GM06990 (cell line): Measurements from ENCODE around the gene SCN4B.

Experiments used
- DNase-seq: peaks from one replicate; pipeline ENCODE4 v3.0.0-alpha.2; 2011; ENCODE audit not compliant: insufficient read length; ENCODE audit errors: extremely low read depth
- H3K27me3 ChIP-seq: replicated peaks from 2 replicates; pipeline ENCODE4 v1.6.0; 2011; ENCODE audit warnings: low read length; ENCODE audit not compliant: control insufficient read depth, insufficient read depth
- H3K36me3 ChIP-seq: 2 replicates; pipeline ENCODE4 v1.5.1; 2011; ENCODE audit warnings: low read length; ENCODE audit not compliant: control insufficient read depth, insufficient read depth
- H3K4me3 ChIP-seq: replicated peaks from 2 replicates; pipeline ENCODE4 v1.5.1; 2011; ENCODE audit warnings: low read depth, mild to moderate bottlenecking, control low read depth, low read length
- TF ChIP-seq, protein P1 (sequence below): IDR thresholded peaks from 2 replicates; pipeline ENCODE4 v1.5.1; 2011; ENCODE audit warnings: low read length, control low read depth, mild to moderate bottlenecking, inconsistent platforms; ENCODE audit not compliant: insufficient read depth, poor library complexity, severe bottlenecking

SCN4B gene

DNA sequence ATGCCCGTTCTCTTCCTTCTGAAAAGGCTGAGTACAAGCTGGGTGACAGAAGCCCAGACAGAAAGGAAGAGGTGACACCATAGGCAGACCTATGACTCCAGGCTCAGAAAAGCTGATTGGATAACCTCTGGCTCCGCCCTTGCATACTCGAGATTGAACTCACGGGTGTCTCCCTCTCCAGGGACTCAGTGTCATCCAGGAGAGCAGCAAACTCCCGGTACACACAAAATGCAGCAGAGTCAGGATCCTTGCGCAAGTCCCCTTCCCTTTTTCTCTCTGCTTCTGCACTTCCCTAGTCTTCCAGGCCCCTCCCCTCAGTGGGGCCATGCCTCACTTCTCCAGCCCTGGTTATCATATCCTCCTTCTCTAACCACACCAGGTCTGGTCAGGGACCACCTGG, 9.8 kb downstream of the SCN4B start:
- TF ChIP-seq, protein P1, sequence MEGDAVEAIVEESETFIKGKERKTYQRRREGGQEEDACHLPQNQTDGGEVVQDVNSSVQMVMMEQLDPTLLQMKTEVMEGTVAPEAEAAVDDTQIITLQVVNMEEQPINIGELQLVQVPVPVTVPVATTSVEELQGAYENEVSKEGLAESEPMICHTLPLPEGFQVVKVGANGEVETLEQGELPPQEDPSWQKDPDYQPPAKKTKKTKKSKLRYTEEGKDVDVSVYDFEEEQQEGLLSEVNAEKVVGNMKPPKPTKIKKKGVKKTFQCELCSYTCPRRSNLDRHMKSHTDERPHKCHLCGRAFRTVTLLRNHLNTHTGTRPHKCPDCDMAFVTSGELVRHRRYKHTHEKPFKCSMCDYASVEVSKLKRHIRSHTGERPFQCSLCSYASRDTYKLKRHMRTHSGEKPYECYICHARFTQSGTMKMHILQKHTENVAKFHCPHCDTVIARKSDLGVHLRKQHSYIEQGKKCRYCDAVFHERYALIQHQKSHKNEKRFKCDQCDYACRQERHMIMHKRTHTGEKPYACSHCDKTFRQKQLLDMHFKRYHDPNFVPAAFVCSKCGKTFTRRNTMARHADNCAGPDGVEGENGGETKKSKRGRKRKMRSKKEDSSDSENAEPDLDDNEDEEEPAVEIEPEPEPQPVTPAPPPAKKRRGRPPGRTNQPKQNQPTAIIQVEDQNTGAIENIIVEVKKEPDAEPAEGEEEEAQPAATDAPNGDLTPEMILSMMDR = no peak
- H3K27me3 ChIP-seq = peaks cover 4% of the 10 kb centered on the region
- H3K36me3 ChIP-seq = no peaks in the 10 kb centered on the region
- no peak for DNase-seq
- H3K4me3 ChIP-seq = no peak overlapping the region

DNA sequence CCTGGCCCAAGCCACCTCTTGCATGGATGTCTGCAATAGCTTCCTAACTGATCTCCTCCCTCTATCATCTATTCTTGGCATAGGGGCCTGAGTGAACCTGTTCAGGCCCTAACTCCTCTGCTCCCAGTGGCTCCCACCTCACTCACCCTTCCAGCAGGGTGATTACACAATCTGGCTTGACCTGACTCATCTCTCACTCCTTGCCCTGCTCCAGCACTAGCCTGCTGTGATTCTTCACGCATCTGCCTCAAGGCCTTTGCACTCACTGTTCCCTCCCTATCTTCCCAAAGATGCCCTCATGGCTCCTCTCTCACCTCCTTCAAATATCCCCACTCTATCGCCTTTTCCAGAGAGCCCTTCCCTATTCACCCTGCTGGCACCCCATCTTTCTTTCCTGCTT, 10.5 kb downstream of the SCN4B start:
- no peaks in the 10 kb centered on the region for H3K36me3 ChIP-seq
- no peak for DNase-seq
- H3K27me3 ChIP-seq = peaks cover 3% of the 10 kb centered on the region
- TF ChIP-seq, protein P1 = no peak
- no peak overlapping the region for H3K4me3 ChIP-seq

DNA sequence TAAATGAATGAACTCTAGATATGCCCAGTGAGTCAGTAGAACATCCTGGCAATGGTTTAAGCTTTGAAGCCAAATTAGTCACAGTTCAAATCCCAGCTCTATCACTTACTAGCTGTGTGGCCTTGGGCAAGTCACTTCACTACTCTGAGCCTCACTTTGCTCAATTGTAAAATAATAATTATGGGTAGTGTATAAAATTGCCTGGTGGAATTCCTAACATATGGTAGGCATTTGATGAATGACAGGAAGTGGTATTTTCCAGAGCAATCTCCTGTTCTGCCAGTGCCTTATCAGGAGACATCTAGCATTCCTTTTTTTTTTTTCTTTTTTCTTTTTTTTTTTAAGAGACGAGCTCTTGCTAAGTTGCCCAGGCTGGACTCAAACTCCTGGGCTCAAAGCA, 13.0 kb downstream of the SCN4B start:
- peaks cover 2% of the 10 kb centered on the region for H3K27me3 ChIP-seq
- no peak overlapping the region for H3K4me3 ChIP-seq
- H3K36me3 ChIP-seq = no peaks in the 10 kb centered on the region
- TF ChIP-seq, protein P1 = no peak
- no peak for DNase-seq

DNA sequence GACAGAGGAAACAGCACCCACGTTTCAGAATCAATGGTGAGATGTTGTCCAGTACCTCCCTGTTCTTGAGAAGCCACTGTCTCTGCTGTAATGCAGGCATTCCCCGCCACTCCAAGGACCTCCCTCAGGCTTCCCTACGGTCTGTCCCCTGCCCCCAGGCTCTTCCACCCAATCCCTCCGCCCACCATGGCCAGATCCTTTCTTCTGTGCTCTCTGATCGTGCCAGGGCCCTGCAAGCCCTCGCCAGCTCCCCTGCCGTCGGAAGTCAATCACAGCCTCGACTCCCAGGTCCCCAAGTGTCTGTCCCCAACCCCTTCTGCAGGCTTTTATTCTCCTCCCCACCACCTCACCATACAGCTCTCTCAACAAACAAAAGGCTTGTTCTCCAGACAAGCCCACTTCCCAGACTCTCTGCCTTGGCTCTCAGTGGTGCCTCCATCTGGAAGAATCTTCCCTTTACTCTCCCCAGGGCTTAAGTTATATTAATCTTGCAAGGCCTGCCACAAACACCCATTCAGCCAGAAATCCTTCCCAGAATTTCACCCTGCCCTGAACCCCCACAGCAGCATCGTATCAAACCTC, 13.7 kb downstream of the SCN4B start:
- Histone ChIP-seq H3K36me3 (no peaks in the 10 kb centered on the region), H3K4me3 (no peak overlapping the region), H3K27me3 (peaks cover 2% of the 10 kb centered on the region)
- TF ChIP-seq, protein P1 = no peak
- DNase-seq = no peak

DNA sequence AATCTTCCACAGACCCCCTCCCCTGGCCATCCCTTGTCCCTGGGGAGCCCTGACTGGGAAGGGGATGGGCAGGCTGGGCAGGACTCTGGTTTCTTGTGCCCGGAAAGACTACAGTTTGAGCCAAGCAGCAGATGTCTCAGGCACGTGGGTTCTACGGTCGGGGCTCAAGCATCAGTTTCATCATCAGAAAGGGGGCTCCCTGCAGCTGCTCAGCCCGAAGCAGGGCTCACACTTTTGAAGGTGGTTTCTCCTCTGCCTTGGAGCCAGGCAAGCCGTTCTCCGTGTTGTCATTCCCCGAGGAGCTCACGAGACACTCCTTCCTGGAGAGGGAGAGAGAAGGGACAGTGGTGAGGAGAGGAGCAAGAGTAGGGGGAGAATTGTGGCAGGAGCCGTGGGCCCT, 15.8 kb downstream of the SCN4B start:
- no peak for DNase-seq
- Histone ChIP-seq H3K4me3 (no peak overlapping the region), H3K27me3 (peaks cover 2% of the 10 kb centered on the region; the same call in 1 of the 2 replicates), H3K36me3 (no peaks in the 10 kb centered on the region)
- TF ChIP-seq, protein P1 = no peak

DNA sequence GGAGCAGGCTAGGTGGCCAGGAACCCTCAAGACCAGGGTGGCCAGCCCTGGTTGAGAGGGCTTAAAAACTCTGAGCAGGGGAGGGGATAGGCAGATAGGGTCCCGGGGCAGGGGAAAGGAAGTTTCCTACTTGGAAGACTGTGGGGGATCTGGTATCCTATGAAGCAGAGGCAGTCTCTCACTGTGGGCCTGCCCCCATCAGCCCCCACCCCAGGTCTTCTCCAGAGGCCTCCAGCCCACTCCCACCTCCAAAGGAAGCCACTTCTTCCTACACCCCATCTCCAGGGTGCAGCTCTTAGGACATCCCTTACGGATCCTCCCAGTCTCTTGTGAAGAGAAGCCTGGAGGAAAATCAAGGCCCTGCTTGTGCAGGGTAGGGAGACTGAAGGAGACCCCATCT, 16.3 kb downstream of the SCN4B start:
- no peak for DNase-seq
- peaks cover 2% of the 10 kb centered on the region; the same call in 1 of the 2 replicates for H3K27me3 ChIP-seq

More for the DNA sequence above, 16.3 kb downstream of the SCN4B start:
- TF ChIP-seq, protein P1 = no peak
- H3K36me3 ChIP-seq = no peaks in the 10 kb centered on the region
- H3K4me3 ChIP-seq = no peak overlapping the region
